ENCODE results near the gene C2orf72. TPM values are rescaled to one million over a fixed set of nuclear protein-coding genes. Genes with fewer than 3 reads are reported as not detected.
"Not testable (repeated sequence)": the region's sequence is repeated elsewhere in the genome, so short reads cannot be mapped to it uniquely, and the experiment has no call there.

C2orf72 gene
- total and polyA plus RNA-seq, 11 donors: 0.07 to 0.20 (median 0.08) TPM; not detected in 5

GRCh38 chr2:231002641-231003040 is 34.7 kb upstream of the C2orf72 start:
- Histone ChIP-seq H3K4me3 (no peak overlapping the region), H3K36me3 (no peaks in the 10 kb centered on the region), H3K27ac (no peak overlapping the region), H3K4me1 (no peaks in the 10 kb centered on the region), H3K9me3 (no peaks in the 10 kb centered on the region), H3K27me3 (peaks cover 2 to 34% (median 13%) of the 10 kb centered on the region in 9 donors)
- TF ChIP-seq POLR2A (IDR thresholded peaks at IDR 0.05): no peak
- TF ChIP-seq CTCF (IDR thresholded peaks at IDR 0.05): no peak
- intact Hi-C loops (cut with DNase I): no loop called here
- ATAC-seq (no peak), DNase-seq (no peak)
- WGBS, 4 donors: 87 to 93% (median 92%) methylated on average over 8 to 10 of the region's 10 CpGs

GRCh38 chr2:231003186-231003585 is 34.1 kb upstream of the C2orf72 start:
- DNase-seq: no peak

GRCh38 chr2:231004930-231005329 is 32.4 kb upstream of the C2orf72 start:
- DNase-seq; H3K9me3 ChIP-seq; H3K4me3 ChIP-seq; H3K36me3 ChIP-seq; H3K27ac ChIP-seq; H3K4me1 ChIP-seq; intact Hi-C loops (cut with DNase I); ATAC-seq: not testable (repeated sequence)
- H3K27me3 ChIP-seq: peaks cover 2 to 28% (median 11%) of the 10 kb centered on the region in 9 donors

More at GRCh38 chr2:231003186-231003585, 34.1 kb upstream of the C2orf72 start:
- TF ChIP-seq CTCF (IDR thresholded peaks at IDR 0.05) (no peak), POLR2A (IDR thresholded peaks at IDR 0.05) (no peak)
- WGBS, 4 donors: 77 to 85% (median 83%) methylated on average over 2 of the region's 2 CpGs
- Histone ChIP-seq H3K9me3 (no peaks in the 10 kb centered on the region), H3K36me3 (no peaks in the 10 kb centered on the region), H3K27me3 (peaks cover 2 to 34% (median 13%) of the 10 kb centered on the region in 9 donors), H3K4me3 (no peak overlapping the region), H3K27ac (no peak overlapping the region), H3K4me1 (no peaks in the 10 kb centered on the region)
- ATAC-seq: no peak
- intact Hi-C loops (cut with DNase I): no loop called here

- Histone ChIP-seq H3K27me3 (peaks cover 0 to 13% (median 3%) of the 10 kb centered on the region in 9 donors), H3K9me3 (no peaks in the 10 kb centered on the region), H3K4me1 (no peaks in the 10 kb centered on the region), H3K27ac (no peak overlapping the region), H3K36me3 (no peaks in the 10 kb centered on the region), H3K4me3 (no peak overlapping the region)
- 68 to 77% (median 71%) methylated on average over 10 of the region's 10 CpGs for WGBS, 4 donors
- no peak for TF ChIP-seq POLR2A (IDR thresholded peaks at IDR 0.05)
- DNase-seq (no peak), ATAC-seq (no peak)
- intact Hi-C loops (cut with DNase I): no loop called here
These were observed 29.8 kb upstream of the C2orf72 start for GRCh38 chr2:231007286-231008098.

GRCh38 chr2:231008131-231008530 is 29.2 kb upstream of the C2orf72 start:
- no peaks in the 10 kb centered on the region for H3K4me1 ChIP-seq
- no peak overlapping the region for H3K27ac ChIP-seq
- H3K27me3 ChIP-seq: peaks cover 0 to 14% (median 3%) of the 10 kb centered on the region in 9 donors
- DNase-seq (no peak), ATAC-seq (no peak)
- 83 to 89% (median 87%) methylated on average over 6 of the region's 6 CpGs for WGBS, 4 donors
- TF ChIP-seq POLR2A (IDR thresholded peaks at IDR 0.05): no peak
- TF ChIP-seq CTCF (IDR thresholded peaks at IDR 0.05): no peak
- no peaks in the 10 kb centered on the region for H3K36me3 ChIP-seq
- intact Hi-C loops (cut with DNase I): no loop called here
- no peaks in the 10 kb centered on the region for H3K9me3 ChIP-seq
- H3K4me3 ChIP-seq: no peak overlapping the region

Data from heart left ventricle (tissue), 16 donors.